Mesenchymal stem cell (in vitro differentiated cells and primary cell): ENCODE data around the gene MTPN. TPM values are rescaled to one million over a fixed set of nuclear protein-coding genes. Genes with fewer than 3 reads are reported as not detected.

ENCODE experiments used
- DNase-seq: peaks from one replicate; pipeline ENCODE4 v3.0.0-alpha.2; 2013
- H2AFZ ChIP-seq: one replicate; pipeline ENCODE4 v1.6.1; 2013; ENCODE audit warnings: low read depth, mild to moderate bottlenecking, control low read depth, inconsistent platforms, low read length, moderate library complexity
- H2AK5ac ChIP-seq: 2 replicates; pipeline ENCODE4 v1.6.1; 2013; ENCODE audit warnings: low read length, moderate library complexity, mild to moderate bottlenecking, inconsistent platforms; ENCODE audit not compliant: severe bottlenecking
- H2BK120ac ChIP-seq: one replicate; pipeline ENCODE4 v1.6.1; 2013; ENCODE audit warnings: low read depth, mild to moderate bottlenecking, inconsistent platforms, low read length, moderate library complexity
- H2BK12ac ChIP-seq, 2 experiments: one replicate each; pipeline ENCODE4 v1.6.1; 2013; ENCODE audit warnings: inconsistent platforms in 2 of 2, low read length in 2 of 2, mild to moderate bottlenecking in 2 of 2, moderate library complexity in 2 of 2, control low read depth in 1 of 2
- H2BK15ac ChIP-seq: one replicate; pipeline ENCODE4 v1.6.1; 2013; ENCODE audit warnings: mild to moderate bottlenecking, low read depth, inconsistent platforms; ENCODE audit not compliant: poor library complexity, severe bottlenecking
- H2BK5ac ChIP-seq: 2 replicates; pipeline ENCODE4 v1.6.1; 2013; ENCODE audit warnings: low read depth, mild to moderate bottlenecking, low read length, control low read depth, inconsistent platforms; ENCODE audit not compliant: poor library complexity, severe bottlenecking
- H3K14ac ChIP-seq, 2 experiments: one replicate each; pipeline ENCODE4 v1.6.1; 2013; ENCODE audit warnings: inconsistent platforms in 2 of 2, low read length in 2 of 2, control low read depth in 1 of 2, mild to moderate bottlenecking in 1 of 2, moderate library complexity in 1 of 2
- H3K18ac ChIP-seq, 2 experiments: one replicate each; pipeline ENCODE4 v1.6.1; 2013; ENCODE audit warnings: inconsistent platforms in 2 of 2, low read length in 2 of 2, control low read depth in 1 of 2, low read depth in 1 of 2, mild to moderate bottlenecking in 1 of 2
- H3K23ac ChIP-seq, 2 experiments: one replicate each; pipeline ENCODE4 v1.6.1; 2013; ENCODE audit warnings: inconsistent platforms in 2 of 2, low read length in 2 of 2, mild to moderate bottlenecking in 2 of 2, moderate library complexity in 2 of 2, control low read depth in 1 of 2
- H3K27ac ChIP-seq: 2 replicates; pipeline ENCODE4 v1.5.1; 2013; ENCODE audit warnings: mild to moderate bottlenecking, moderate library complexity, low read length, control low read depth, inconsistent platforms; ENCODE audit not compliant: poor library complexity, severe bottlenecking
- H3K27me3 ChIP-seq, 2 experiments: 2 replicates each; pipeline versions ENCODE4 v1.6.1 to v1.7.0; 2013; ENCODE audit warnings: low read length in 2 of 2, mild to moderate bottlenecking in 2 of 2, moderate library complexity in 2 of 2, control low read depth in 1 of 2, inconsistent platforms in 1 of 2; ENCODE audit not compliant: control insufficient read depth in 1 of 2, insufficient read depth in 1 of 2
- H3K36me3 ChIP-seq, 2 experiments: 2 replicates each; pipeline versions ENCODE4 v1.6.1 to v1.7.0; 2013; ENCODE audit warnings: low read length in 2 of 2, control low read depth in 1 of 2, inconsistent platforms in 1 of 2, low read depth in 1 of 2, mild to moderate bottlenecking in 1 of 2; ENCODE audit not compliant: insufficient read depth in 2 of 2, control insufficient read depth in 1 of 2
- H3K4ac ChIP-seq, 2 experiments: one replicate each; pipeline ENCODE4 v1.6.1; 2013; ENCODE audit warnings: inconsistent platforms in 2 of 2, low read length in 2 of 2, mild to moderate bottlenecking in 2 of 2, moderate library complexity in 2 of 2, control low read depth in 1 of 2, low read depth in 1 of 2
- H3K4me1 ChIP-seq: 2 replicates; pipeline ENCODE4 v1.6.1; 2013; ENCODE audit warnings: low read depth, low read length, control low read depth; ENCODE audit not compliant: control insufficient read depth, insufficient read depth
- H3K4me2 ChIP-seq: 2 replicates; pipeline ENCODE4 v1.6.1; 2013; ENCODE audit warnings: low read length, mild to moderate bottlenecking, inconsistent platforms; ENCODE audit not compliant: poor library complexity, severe bottlenecking
- H3K4me3 ChIP-seq, 2 experiments: 2 replicates each; pipeline versions ENCODE4 v1.5.1 to v1.7.0; 2013; ENCODE audit warnings: low read length in 2 of 2, mild to moderate bottlenecking in 2 of 2, control low read depth in 1 of 2, low read depth in 1 of 2; ENCODE audit not compliant: insufficient read depth in 1 of 2
- H3K79me1 ChIP-seq: replicated peaks from 2 replicates; pipeline ENCODE4 v1.6.1; 2013; ENCODE audit warnings: mild to moderate bottlenecking, control low read depth, low read length, inconsistent platforms; ENCODE audit not compliant: poor library complexity, severe bottlenecking
- H3K9ac ChIP-seq: 2 replicates; pipeline ENCODE4 v1.7.0; 2013; ENCODE audit warnings: mild to moderate bottlenecking, low read length, moderate library complexity
- H3K9me3 ChIP-seq: 2 replicates; pipeline ENCODE4 v1.7.0; 2013; ENCODE audit warnings: mild to moderate bottlenecking, low read length; ENCODE audit not compliant: control insufficient read depth
- H4K8ac ChIP-seq: one replicate; pipeline ENCODE4 v1.6.1; 2013; ENCODE audit warnings: inconsistent platforms, mild to moderate bottlenecking, low read length, moderate library complexity
- H4K91ac ChIP-seq: one replicate; pipeline ENCODE4 v1.6.1; 2013; ENCODE audit warnings: mild to moderate bottlenecking, low read length, inconsistent platforms
- WGBS: methylation state at CpG from one replicate; pipeline ENCODE4 v1.1.7; 2013; ENCODE audit warnings: mixed read lengths; 5-methylcytosine and 5-hydroxymethylcytosine counted together
- polyA plus RNA-seq, 2 experiments: library from polyadenylated mRNA; stranded (reverse); fragments of 200-250 nt; gene quantifications; one replicate each; pipeline ENCODE4 v1.2.3, GENCODE V29; 2013

Gene MTPN, protein sequence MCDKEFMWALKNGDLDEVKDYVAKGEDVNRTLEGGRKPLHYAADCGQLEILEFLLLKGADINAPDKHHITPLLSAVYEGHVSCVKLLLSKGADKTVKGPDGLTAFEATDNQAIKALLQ
- polyA plus RNA-seq (2013, experiment 1 of 2): 156 TPM
- 152 TPM for polyA plus RNA-seq (2013, experiment 2 of 2)

DNA sequence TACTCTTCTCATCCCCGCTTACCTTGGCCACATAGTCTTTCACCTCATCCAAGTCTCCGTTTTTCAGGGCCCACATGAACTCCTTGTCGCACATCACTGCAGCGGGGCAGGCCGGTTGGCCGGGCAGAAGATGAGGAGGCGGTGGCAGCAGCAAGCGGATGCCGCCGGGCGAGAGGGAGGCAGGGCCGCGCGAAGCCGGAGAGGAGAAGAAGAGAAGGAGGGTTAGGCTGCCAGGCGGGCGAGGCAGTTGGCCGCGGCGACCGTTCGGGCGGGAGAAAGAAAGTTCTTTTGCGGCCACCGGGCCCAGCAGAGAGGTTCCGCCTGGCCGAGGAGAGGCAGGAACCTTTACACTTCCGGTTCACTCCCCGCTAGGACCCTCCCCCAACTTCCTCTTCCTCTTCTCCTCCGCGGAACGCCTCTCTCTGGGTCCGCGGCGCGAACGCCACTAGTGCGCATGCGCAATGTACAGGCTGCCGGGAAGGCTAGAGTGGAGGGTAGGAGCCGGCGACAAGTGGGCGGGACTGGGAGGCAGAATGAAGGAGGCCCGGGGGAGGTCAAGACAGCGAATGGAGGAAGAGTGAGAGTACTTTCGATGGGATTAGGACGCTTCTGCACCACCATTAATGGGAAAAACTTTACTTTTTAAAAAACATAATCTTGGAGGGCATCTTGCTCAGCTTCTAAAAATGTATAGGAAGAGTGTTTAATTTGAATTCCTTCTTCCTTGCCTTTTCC is at the start of gene MTPN:
MTPN (minus strand) TSS at position 353 of the 735 bp plus-strand sequence; CDS start at position 94, 259 bp downstream.
- Histone ChIP-seq H2AK5ac (no peak within 1 kb of the TSS), H2BK12ac (peak within 1 kb of the TSS in 1 of 2 experiments; percentile 59), H3K79me1 (peaks cover 2% of the 10 kb centered on the region), H2BK120ac (no peak within 1 kb of the TSS), H3K36me3 (peaks cover 0 to 17% of the 10 kb centered on the region in 2 experiments), H3K4me1 (peaks cover 3% of the 10 kb centered on the region), H3K23ac (no peak within 1 kb of the TSS), H3K9me3 (no peaks in the 10 kb centered on the region), H4K91ac (no peak within 1 kb of the TSS), H2BK5ac (no peak within 1 kb of the TSS), H4K8ac (peak within 1 kb of the TSS; percentile 70), H2BK15ac (no peak within 1 kb of the TSS), H2AFZ (peak within 1 kb of the TSS; percentile 72), H3K18ac (peak within 1 kb of the TSS; percentile 58 to 85), H3K14ac (peak within 1 kb of the TSS in 1 of 2 experiments; percentile 87), H3K4me3 (peak within 1 kb of the TSS; percentile 76 to 89), H3K9ac (peak within 1 kb of the TSS; percentile 90), H3K4me2 (peak within 1 kb of the TSS; percentile 47), H3K27ac (peak within 1 kb of the TSS; percentile 26), H3K27me3 (no peaks in the 10 kb centered on the region), H3K4ac (peak within 1 kb of the TSS in 1 of 2 experiments; percentile 62)
- WGBS: under 1% methylated on average over 21 of the region's 47 CpGs
- DNase-seq: peak; percentile 95

DNA sequence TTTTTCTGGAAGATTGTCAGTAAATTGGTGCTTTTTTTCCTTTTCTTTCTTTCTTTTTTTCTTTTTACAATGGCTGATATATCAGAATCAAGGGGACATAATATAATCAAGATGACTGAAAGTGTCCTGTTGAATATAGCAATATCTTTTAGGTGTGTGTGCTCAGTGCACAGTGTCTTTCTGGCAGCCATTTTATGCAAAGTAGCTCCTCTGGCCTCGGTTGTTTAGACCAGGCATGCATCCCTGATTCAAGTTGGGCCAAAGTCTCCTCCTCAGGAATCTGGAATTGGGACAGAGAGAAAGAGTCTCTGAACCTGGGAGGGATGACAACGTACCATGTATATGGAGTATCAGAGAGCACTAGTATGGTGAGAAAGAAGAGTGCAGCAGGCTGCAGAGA is 49.0 kb upstream of the MTPN start:
- WGBS: 91% methylated on average over 2 of the region's 2 CpGs
- H4K91ac ChIP-seq: peak overlapping the region; percentile 47
- H2BK5ac ChIP-seq: no peak overlapping the region
- H4K8ac ChIP-seq: no peak overlapping the region
- no peaks in the 10 kb centered on the region for H3K36me3 ChIP-seq
- no peaks in the 10 kb centered on the region for H3K4me1 ChIP-seq
- no peak for DNase-seq
- no peak overlapping the region for H3K14ac ChIP-seq
- H2AFZ ChIP-seq: no peak overlapping the region
- no peak overlapping the region for H3K23ac ChIP-seq
- no peak overlapping the region for H2BK15ac ChIP-seq
- H3K9me3 ChIP-seq: no peaks in the 10 kb centered on the region
- peak overlapping the region in 1 of 2 experiments; percentile 54 for H2BK12ac ChIP-seq
- H2BK120ac ChIP-seq: no peak overlapping the region
- no peaks in the 10 kb centered on the region for H3K79me1 ChIP-seq
- H3K4ac ChIP-seq: no peak overlapping the region
- H3K9ac ChIP-seq: no peak overlapping the region
- no peak overlapping the region for H3K27ac ChIP-seq
- no peak overlapping the region for H3K4me3 ChIP-seq
- peaks cover 0 to 6% of the 10 kb centered on the region in 2 experiments for H3K27me3 ChIP-seq
- H3K4me2 ChIP-seq: no peak overlapping the region
- no peak overlapping the region for H3K18ac ChIP-seq
- H2AK5ac ChIP-seq: no peak overlapping the region

DNA sequence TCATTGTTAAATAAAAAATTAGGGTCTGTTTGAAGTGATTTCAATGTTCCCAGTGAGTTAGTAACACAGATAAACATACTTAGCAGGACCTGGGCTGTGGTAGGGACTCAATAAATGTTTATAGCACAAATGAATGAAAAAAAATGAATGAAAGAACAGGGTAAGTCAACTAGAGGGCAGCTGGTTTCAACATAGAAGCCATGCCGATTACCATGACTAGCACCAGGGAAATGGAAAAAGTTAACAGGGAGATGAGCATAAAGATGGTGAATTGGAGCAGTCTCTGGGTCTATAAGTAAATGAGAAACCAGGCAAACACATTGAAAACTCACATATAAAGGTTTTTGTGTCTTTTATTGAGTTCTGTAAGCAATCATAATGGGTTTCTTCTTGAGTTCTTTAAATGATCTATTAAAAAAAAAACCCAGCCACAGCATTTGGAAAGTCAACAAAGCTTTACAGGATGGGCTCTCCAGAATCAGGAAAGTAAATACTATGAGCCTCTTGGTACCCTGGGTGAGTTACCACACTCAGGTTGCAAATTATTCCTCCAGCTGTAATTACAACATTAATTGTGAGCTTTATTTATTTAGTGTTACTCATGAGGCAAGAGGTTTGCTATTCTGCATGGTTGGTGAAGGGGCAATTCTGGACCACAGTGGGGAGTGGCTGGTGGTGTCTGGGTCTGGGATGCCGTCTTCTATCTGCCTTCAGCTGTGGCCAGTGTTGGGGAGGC is 46.1 kb upstream of the MTPN start:
- H2AFZ ChIP-seq: no peak overlapping the region
- no peak overlapping the region for H3K4me3 ChIP-seq
- H2BK120ac ChIP-seq: no peak overlapping the region
- no peaks in the 10 kb centered on the region for H3K4me1 ChIP-seq
- no peak overlapping the region for H4K91ac ChIP-seq
- no peak overlapping the region for H3K4ac ChIP-seq
- no peak overlapping the region for H3K18ac ChIP-seq
- DNase-seq: no peak
- WGBS: 64% methylated on average over 2 of the region's 2 CpGs
- H2BK15ac ChIP-seq: no peak overlapping the region
- H3K23ac ChIP-seq: no peak overlapping the region
- H3K9ac ChIP-seq: no peak overlapping the region
- no peak overlapping the region for H2BK5ac ChIP-seq
- H3K79me1 ChIP-seq: no peaks in the 10 kb centered on the region
- no peak overlapping the region for H3K27ac ChIP-seq
- H2BK12ac ChIP-seq: no peak overlapping the region
- no peak overlapping the region for H3K14ac ChIP-seq
- H4K8ac ChIP-seq: no peak overlapping the region
- no peak overlapping the region for H2AK5ac ChIP-seq
- no peaks in the 10 kb centered on the region for H3K9me3 ChIP-seq
- H3K4me2 ChIP-seq: no peak overlapping the region
- H3K27me3 ChIP-seq: peaks cover 0 to 6% of the 10 kb centered on the region in 2 experiments
- H3K36me3 ChIP-seq: no peaks in the 10 kb centered on the region

DNA sequence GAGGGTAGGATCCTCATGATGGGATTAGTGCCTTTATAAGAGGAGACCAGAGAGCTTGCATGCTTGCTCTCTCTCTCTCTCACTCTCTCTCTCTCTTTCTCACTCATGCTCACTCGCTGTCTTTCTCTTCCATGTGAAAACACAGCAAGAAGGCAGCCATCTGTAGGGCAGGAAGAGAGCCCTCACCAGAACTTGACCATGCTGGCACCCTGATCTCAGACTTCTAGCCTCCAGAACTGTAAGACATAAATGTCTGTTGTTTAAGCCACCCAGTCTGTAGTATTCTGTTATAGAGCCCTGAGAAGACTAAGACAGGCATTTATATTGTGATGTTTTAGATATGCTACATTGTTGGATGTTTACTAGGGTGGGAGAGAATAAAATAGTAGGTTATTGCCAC is 43.4 kb upstream of the MTPN start:
- no peak overlapping the region for H3K4me2 ChIP-seq
- H3K4me3 ChIP-seq: no peak overlapping the region
- H2BK15ac ChIP-seq: no peak overlapping the region
- H3K27me3 ChIP-seq: peaks cover 0 to 3% of the 10 kb centered on the region in 2 experiments
- 54% methylated on average over 1 of the region's 1 CpG for WGBS
- H3K9me3 ChIP-seq: no peaks in the 10 kb centered on the region
- DNase-seq: no peak
- H3K14ac ChIP-seq: no peak overlapping the region
- no peak overlapping the region for H2AFZ ChIP-seq
- no peaks in the 10 kb centered on the region for H3K79me1 ChIP-seq
- no peaks in the 10 kb centered on the region for H3K36me3 ChIP-seq
- H3K23ac ChIP-seq: no peak overlapping the region
- no peaks in the 10 kb centered on the region for H3K4me1 ChIP-seq
- H2BK120ac ChIP-seq: no peak overlapping the region
- no peak overlapping the region for H4K91ac ChIP-seq
- H3K4ac ChIP-seq: no peak overlapping the region
- no peak overlapping the region for H2AK5ac ChIP-seq
- H3K27ac ChIP-seq: no peak overlapping the region
- no peak overlapping the region for H4K8ac ChIP-seq
- no peak overlapping the region for H2BK12ac ChIP-seq
- peak overlapping the region; percentile 57 to 62 for H3K18ac ChIP-seq
- H2BK5ac ChIP-seq: no peak overlapping the region
- no peak overlapping the region for H3K9ac ChIP-seq
